HepG2 (cell line): Measurements from ENCODE around the gene ABO.

Experiments
- CC2D1A ChIP-seq: sonication (generic); formaldehyde crosslinking; IDR thresholded peaks from 2 replicates; pipeline ENCODE4 v1.8.1; 2023; ENCODE audit warnings: mild to moderate bottlenecking, missing genetic modification reagents
- EZH2 ChIP-seq: conservative IDR thresholded peaks from 2 replicates; pipeline ENCODE4 v1.6.1; 2012; ENCODE audit warnings: mild to moderate bottlenecking, low read depth, low read length, moderate library complexity
- FOXP1 ChIP-seq, 2 experiments: fragments of 450-650 bp in 1 of 2; IDR thresholded peaks; 2 replicates each; pipeline ENCODE4 v1.6.1; 2017 to 2018; ENCODE audit warnings: antibody characterized with exemption in 1 of 2
- NR2F6 ChIP-seq, 2 experiments: IDR thresholded peaks; 2 replicates each; pipeline ENCODE4 v1.6.1; 2016; ENCODE audit warnings: antibody characterized with exemption in 1 of 2, mild to moderate bottlenecking in 1 of 2
- POLR2A ChIP-seq, 2 experiments: IDR thresholded peaks; 2 replicates each; pipeline ENCODE4 v1.6.1; 2011; ENCODE audit warnings: low read depth in 2 of 2, low read length in 2 of 2, mild to moderate bottlenecking in 1 of 2, moderate library complexity in 1 of 2; ENCODE audit not compliant: insufficient read depth in 1 of 2
- POLR2AphosphoS5 ChIP-seq: IDR thresholded peaks from 2 replicates; pipeline ENCODE4 v1.6.1; 2012; ENCODE audit warnings: low read depth, low read length
- RBM39 ChIP-seq: fragments of 200-400 bp; formaldehyde crosslinking; IDR thresholded peaks from one replicate; pipeline ENCODE4 v1.6.1; 2018; ENCODE audit warnings: antibody characterized with exemption, mild to moderate bottlenecking, low read depth, low read length; ENCODE audit not compliant: poor library complexity, severe bottlenecking
- ZFP41 ChIP-seq: sonication (generic); formaldehyde crosslinking; IDR thresholded peaks from 2 replicates; pipeline ENCODE4 v1.4.0; 2020; ENCODE audit warnings: mild to moderate bottlenecking, missing genetic modification reagents, borderline replicate concordance
- ZNF138 ChIP-seq: sonication (generic); formaldehyde crosslinking; IDR thresholded peaks from 2 replicates; pipeline ENCODE4 v1.5.0; 2020; ENCODE audit warnings: mild to moderate bottlenecking, low read depth, missing genetic modification reagents
- ZNF326 ChIP-seq: sonication (generic); formaldehyde crosslinking; IDR thresholded peaks from 2 replicates; pipeline ENCODE4 v1.4.0; 2020; ENCODE audit warnings: missing genetic modification reagents, borderline replicate concordance
- ZNF761 ChIP-seq: sonication (generic); formaldehyde crosslinking; conservative IDR thresholded peaks from 2 replicates; pipeline ENCODE4 v1.4.0; 2020; ENCODE audit warnings: mild to moderate bottlenecking, missing genetic modification reagents
- ZNF782 ChIP-seq: sonication (generic); formaldehyde crosslinking; IDR thresholded peaks from 2 replicates; pipeline ENCODE4 v1.4.0; 2020; ENCODE audit warnings: missing genetic modification reagents, mild to moderate bottlenecking, borderline replicate concordance
- TF ChIP-seq, protein P1 (sequence below): sonication (generic); formaldehyde crosslinking; IDR thresholded peaks from 2 replicates; pipeline ENCODE4 v1.5.0; 2020; ENCODE audit warnings: mild to moderate bottlenecking, missing genetic modification reagents, moderate library complexity
- TF ChIP-seq, protein P2 (sequence below): sonication (generic); formaldehyde crosslinking; IDR thresholded peaks from 2 replicates; pipeline ENCODE4 v1.4.0; 2020; ENCODE audit warnings: missing genetic modification reagents

DNA sequence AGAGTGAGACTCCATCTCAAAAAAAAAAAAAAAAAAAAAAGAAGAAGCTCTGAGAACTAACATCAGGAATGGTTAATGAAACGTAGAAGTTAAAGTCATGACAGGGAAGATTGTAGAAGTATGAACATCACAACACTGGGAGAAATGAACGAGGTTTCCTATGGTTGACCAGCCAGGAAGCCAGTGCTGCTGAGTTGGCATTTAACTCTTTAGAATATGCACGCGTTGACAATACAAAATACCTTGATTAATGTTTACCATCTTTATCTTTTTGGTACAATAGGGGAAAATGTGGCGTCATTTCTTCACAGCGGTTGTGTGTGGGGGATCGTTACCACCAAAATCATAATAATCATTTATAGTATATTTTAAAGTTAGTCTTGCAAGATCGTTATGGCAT is 32.0 kb downstream of the ABO start:
- TF ChIP-seq NR2F6 (IDR thresholded peaks at IDR 0.05), result no peak
- no peak for TF ChIP-seq NR2F6 (CRISPR knock-in tag; IDR thresholded peaks at IDR 0.05)
- no peak for TF ChIP-seq POLR2A (IDR thresholded peaks at IDR 0.05; ENCODE audit: insufficient read depth in 1 of 2, low read depth in 2 of 2, low read length in 2 of 2)
- TF ChIP-seq CC2D1A (CRISPR knock-in tag), result no peak
- no peak for TF ChIP-seq ZNF761 (CRISPR knock-in tag)
- TF ChIP-seq ZNF326, result no peak
- no peak for TF ChIP-seq ZNF138 (CRISPR knock-in tag)
- no peak for TF ChIP-seq RBM39
- TF ChIP-seq, protein P1, sequence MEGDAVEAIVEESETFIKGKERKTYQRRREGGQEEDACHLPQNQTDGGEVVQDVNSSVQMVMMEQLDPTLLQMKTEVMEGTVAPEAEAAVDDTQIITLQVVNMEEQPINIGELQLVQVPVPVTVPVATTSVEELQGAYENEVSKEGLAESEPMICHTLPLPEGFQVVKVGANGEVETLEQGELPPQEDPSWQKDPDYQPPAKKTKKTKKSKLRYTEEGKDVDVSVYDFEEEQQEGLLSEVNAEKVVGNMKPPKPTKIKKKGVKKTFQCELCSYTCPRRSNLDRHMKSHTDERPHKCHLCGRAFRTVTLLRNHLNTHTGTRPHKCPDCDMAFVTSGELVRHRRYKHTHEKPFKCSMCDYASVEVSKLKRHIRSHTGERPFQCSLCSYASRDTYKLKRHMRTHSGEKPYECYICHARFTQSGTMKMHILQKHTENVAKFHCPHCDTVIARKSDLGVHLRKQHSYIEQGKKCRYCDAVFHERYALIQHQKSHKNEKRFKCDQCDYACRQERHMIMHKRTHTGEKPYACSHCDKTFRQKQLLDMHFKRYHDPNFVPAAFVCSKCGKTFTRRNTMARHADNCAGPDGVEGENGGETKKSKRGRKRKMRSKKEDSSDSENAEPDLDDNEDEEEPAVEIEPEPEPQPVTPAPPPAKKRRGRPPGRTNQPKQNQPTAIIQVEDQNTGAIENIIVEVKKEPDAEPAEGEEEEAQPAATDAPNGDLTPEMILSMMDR (CRISPR knock-in tag), result no peak
- no peak for TF ChIP-seq ZFP41 (CRISPR knock-in tag)
- no peak for TF ChIP-seq ZNF782 (CRISPR knock-in tag)
- TF ChIP-seq FOXP1 (IDR thresholded peaks at IDR 0.05), result no peak
- TF ChIP-seq FOXP1 (CRISPR knock-in tag; IDR thresholded peaks at IDR 0.05), result no peak
- TF ChIP-seq EZH2, result no peak
- TF ChIP-seq, protein P2, sequence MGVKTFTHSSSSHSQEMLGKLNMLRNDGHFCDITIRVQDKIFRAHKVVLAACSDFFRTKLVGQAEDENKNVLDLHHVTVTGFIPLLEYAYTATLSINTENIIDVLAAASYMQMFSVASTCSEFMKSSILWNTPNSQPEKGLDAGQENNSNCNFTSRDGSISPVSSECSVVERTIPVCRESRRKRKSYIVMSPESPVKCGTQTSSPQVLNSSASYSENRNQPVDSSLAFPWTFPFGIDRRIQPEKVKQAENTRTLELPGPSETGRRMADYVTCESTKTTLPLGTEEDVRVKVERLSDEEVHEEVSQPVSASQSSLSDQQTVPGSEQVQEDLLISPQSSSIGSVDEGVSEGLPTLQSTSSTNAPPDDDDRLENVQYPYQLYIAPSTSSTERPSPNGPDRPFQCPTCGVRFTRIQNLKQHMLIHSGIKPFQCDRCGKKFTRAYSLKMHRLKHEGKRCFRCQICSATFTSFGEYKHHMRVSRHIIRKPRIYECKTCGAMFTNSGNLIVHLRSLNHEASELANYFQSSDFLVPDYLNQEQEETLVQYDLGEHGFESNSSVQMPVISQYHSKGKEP, result no peak
- no peak for TF ChIP-seq POLR2AphosphoS5
